Measurements from ENCODE around the gene RHOF. TPM values are rescaled to one million over a fixed set of nuclear protein-coding genes. Genes with fewer than 3 reads are reported as not detected.

RHOF gene
- total RNA-seq, 1 donor from 2014 or later = 31.9 TPM

DNA sequence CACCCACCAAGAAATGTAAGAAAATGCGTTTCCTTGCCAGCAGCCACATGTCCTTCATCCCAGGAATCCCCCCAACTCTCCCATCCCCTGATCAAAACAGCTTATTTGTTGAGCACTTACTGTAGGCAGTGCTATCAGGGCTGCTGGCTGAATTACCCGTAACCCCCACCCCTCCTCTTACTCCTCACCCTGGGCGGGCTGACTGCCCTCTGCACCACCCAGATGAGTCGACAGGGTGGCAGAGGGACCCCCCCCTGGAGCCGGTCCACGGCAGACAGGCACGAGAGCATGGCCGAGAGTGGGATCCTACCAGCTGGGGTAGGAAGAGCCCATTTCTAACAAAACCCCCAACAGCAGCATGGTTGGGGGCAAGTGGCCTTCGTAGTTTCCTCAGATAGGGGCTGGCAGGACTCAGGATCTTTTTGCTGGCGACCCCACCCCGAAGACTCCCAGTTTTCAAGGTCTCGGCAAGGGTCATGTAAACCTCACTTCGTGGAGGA, 1.1 kb upstream of the RHOF start:
- H3K9ac ChIP-seq (ENCODE audit: low read length) = peak overlapping the region; percentile 75
- TF ChIP-seq CTCF (IDR thresholded peaks at IDR 0.05; ENCODE audit: insufficient read depth, low read depth, low read length) (no peak), EZH2 (IDR thresholded peaks at IDR 0.05; ENCODE audit: insufficient read depth, low read length) (no peak)
- no peaks in the 10 kb centered on the region for H3K9me3 ChIP-seq (ENCODE audit: insufficient read depth, low read depth, low read length)
- H3K4me2 ChIP-seq (ENCODE audit: low read length) = peak overlapping the region; percentile 98
- peak overlapping the region; percentile 80 for H3K4me3 Mint-ChIP-seq (ENCODE audit: unreplicated experiment)
- peak overlapping the region; percentile 54 for H3K4me3 ChIP-seq (ENCODE audit: insufficient read depth, low read depth, low read length)
- H3K27me3 ChIP-seq (ENCODE audit: insufficient read depth, low read length) = no peaks in the 10 kb centered on the region
- peak overlapping the region; percentile 99 for H3K27ac Mint-ChIP-seq (ENCODE audit: unreplicated experiment)
- H3K9me3 Mint-ChIP-seq (ENCODE audit: unreplicated experiment) = no peaks in the 10 kb centered on the region
- peaks cover 5% of the 10 kb centered on the region for H3K36me3 Mint-ChIP-seq (ENCODE audit: low read depth, unreplicated experiment)
- H3K36me3 ChIP-seq (ENCODE audit: insufficient read depth, low read length) = no peaks in the 10 kb centered on the region
- H2AFZ ChIP-seq (ENCODE audit: low read depth, low read length) = peak overlapping the region; percentile 29
- H4K20me1 ChIP-seq (ENCODE audit: insufficient read depth, low read length) = peaks cover 29% of the 10 kb centered on the region
- H3K79me2 ChIP-seq (ENCODE audit: insufficient read depth, low read length) = peaks cover 42% of the 10 kb centered on the region
- no peaks in the 10 kb centered on the region for H3K27me3 Mint-ChIP-seq (ENCODE audit: low read depth, unreplicated experiment)
- peak overlapping the region; percentile 72 for H3K27ac ChIP-seq (ENCODE audit: low read depth, low read length)
- H3K4me1 ChIP-seq (ENCODE audit: insufficient read depth, low read length) = peaks cover 60% of the 10 kb centered on the region
- FAIRE-seq (no peak), DNase-seq (ENCODE audit: low read depth) (no peak)
- peaks cover 49% of the 10 kb centered on the region for H3K4me1 Mint-ChIP-seq (ENCODE audit: low read depth, unreplicated experiment)

DNA sequence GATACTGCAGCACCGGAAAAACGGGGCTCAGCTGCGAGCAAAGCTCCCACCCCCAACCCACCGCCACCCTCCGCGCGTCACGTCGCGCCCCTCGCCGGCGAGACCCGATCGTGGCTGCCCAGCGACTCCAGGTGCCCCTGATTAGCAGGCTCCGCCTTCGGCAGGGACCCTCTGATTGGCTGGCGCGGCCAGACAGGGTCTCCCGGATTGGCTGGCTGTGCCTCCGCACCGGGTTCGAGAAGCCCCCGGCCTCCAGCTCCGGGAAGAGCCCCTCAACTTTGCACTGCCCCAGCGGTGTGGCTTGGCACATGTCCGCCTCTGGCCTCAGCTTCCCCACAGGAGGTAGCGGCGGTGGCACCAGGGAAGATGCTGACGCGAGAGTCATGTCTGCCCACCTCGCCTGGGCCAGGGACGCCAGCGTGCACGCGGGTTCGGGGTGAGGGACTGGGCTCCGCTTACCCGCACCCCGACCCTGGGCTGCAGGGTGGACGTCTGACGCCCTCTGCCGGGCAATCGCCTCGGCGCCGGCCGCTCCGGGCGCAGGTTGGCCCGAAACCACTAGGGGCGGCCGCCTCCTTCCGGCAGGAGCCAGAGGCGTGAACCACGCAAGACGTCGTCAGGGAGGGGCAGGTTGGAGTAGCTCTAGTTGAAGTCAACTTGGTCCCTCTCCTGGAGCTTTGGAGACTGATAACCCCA, 498 bp upstream of the RHOF start:
- Histone ChIP-seq H3K9ac (ENCODE audit: low read length) (peak overlapping the region; percentile 75), H2AFZ (ENCODE audit: low read depth, low read length) (peak overlapping the region; percentile 29), H3K27ac (ENCODE audit: low read depth, low read length) (peak overlapping the region; percentile 72), H3K4me1 (ENCODE audit: insufficient read depth, low read length) (peaks cover 58% of the 10 kb centered on the region), H3K4me3 (ENCODE audit: insufficient read depth, low read depth, low read length) (peak overlapping the region; percentile 54), H3K4me2 (ENCODE audit: low read length) (peak overlapping the region; percentile 98), H4K20me1 (ENCODE audit: insufficient read depth, low read length) (peaks cover 30% of the 10 kb centered on the region), H3K79me2 (ENCODE audit: insufficient read depth, low read length) (peaks cover 38% of the 10 kb centered on the region), H3K27me3 (ENCODE audit: insufficient read depth, low read length) (no peaks in the 10 kb centered on the region), H3K9me3 (ENCODE audit: insufficient read depth, low read depth, low read length) (no peaks in the 10 kb centered on the region), H3K36me3 (ENCODE audit: insufficient read depth, low read length) (no peaks in the 10 kb centered on the region)
- H3K27me3 Mint-ChIP-seq (ENCODE audit: low read depth, unreplicated experiment) = no peaks in the 10 kb centered on the region
- H3K36me3 Mint-ChIP-seq (ENCODE audit: low read depth, unreplicated experiment) = peaks cover 5% of the 10 kb centered on the region
- peak overlapping the region; percentile 80 for H3K4me3 Mint-ChIP-seq (ENCODE audit: unreplicated experiment)
- DNase-seq (ENCODE audit: low read depth) (peak; percentile 83), FAIRE-seq (no peak)
- H3K9me3 Mint-ChIP-seq (ENCODE audit: unreplicated experiment) = no peaks in the 10 kb centered on the region
- TF ChIP-seq CTCF (IDR thresholded peaks at IDR 0.05; ENCODE audit: insufficient read depth, low read depth, low read length) (peak; percentile 91), EZH2 (IDR thresholded peaks at IDR 0.05; ENCODE audit: insufficient read depth, low read length) (no peak)
- peak overlapping the region; percentile 99 for H3K27ac Mint-ChIP-seq (ENCODE audit: unreplicated experiment)
- peaks cover 45% of the 10 kb centered on the region for H3K4me1 Mint-ChIP-seq (ENCODE audit: low read depth, unreplicated experiment)

All from astrocyte (in vitro differentiated cells and primary cell).